Spleen (tissue), 11 donors: ENCODE results near the gene MED28. TPM values are rescaled to one million over a fixed set of nuclear protein-coding genes. Genes with fewer than 3 reads are reported as not detected.

Experiments used
- DNase-seq: peaks from one replicate; pipeline ENCODE4 v3.0.0-alpha.2; 2020
- H3K27ac ChIP-seq, 8 donors: fragments of 200-600 bp; sonication (generic) in 7 of 8; 1 replicate in 4 of 8; 2 replicates in 4 of 8; pipeline versions ENCODE4 v1.5.0 to v1.8.0; 2016 to 2021; ENCODE audit warnings: inconsistent platforms in 4 of 8, mild to moderate bottlenecking in 4 of 8, moderate library complexity in 1 of 8
- H3K27me3 ChIP-seq, 7 donors: fragments of 200-600 bp; sonication (generic) in 6 of 7; replicated peaks in 1 of 7; 1 replicate in 4 of 7; 2 replicates in 3 of 7; pipeline versions ENCODE4 v1.5.0 to v1.8.0; 2016 to 2021; ENCODE audit warnings: inconsistent platforms in 3 of 7, mild to moderate bottlenecking in 1 of 7
- H3K36me3 ChIP-seq, 6 donors: fragments of 200-600 bp; sonication (generic) in 5 of 6; 1 replicate in 4 of 6; 2 replicates in 2 of 6; pipeline versions ENCODE4 v1.5.0 to v1.8.0; 2016 to 2021; ENCODE audit warnings: inconsistent platforms in 2 of 6
- H3K4me1 ChIP-seq, 6 donors: fragments of 200-600 bp; sonication (generic) in 5 of 6; 1 replicate in 3 of 6; 2 replicates in 3 of 6; pipeline versions ENCODE4 v1.5.0 to v1.8.0; 2016 to 2021; ENCODE audit warnings: inconsistent platforms in 3 of 6
- H3K4me3 ChIP-seq, 8 donors: fragments of 200-600 bp; sonication (generic) in 7 of 8; 1 replicate in 4 of 8; 2 replicates in 4 of 8; pipeline versions ENCODE4 v1.5.0 to v1.8.0; 2016 to 2021; ENCODE audit warnings: inconsistent platforms in 4 of 8, mild to moderate bottlenecking in 4 of 8, moderate library complexity in 2 of 8
- H3K9me3 ChIP-seq, 8 donors: fragments of 200-600 bp; sonication (generic) in 7 of 8; 1 replicate in 4 of 8; 2 replicates in 4 of 8; pipeline versions ENCODE4 v1.5.0 to v1.8.0; 2016 to 2021; ENCODE audit warnings: inconsistent platforms in 4 of 8
- CTCF ChIP-seq, 11 experiments: fragments of 200-600 bp in 7 of 11; fragments of 450-650 bp in 4 of 11; sonication (generic) in 4 of 11; IDR thresholded peaks in 8 of 11; conservative IDR thresholded peaks in 3 of 11; 1 replicate in 7 of 11; 2 replicates in 4 of 11; pipeline versions ENCODE4 v1.4.0 to v1.8.0; 2016 to 2021; ENCODE audit warnings: antibody characterized with exemption in 11 of 11, inconsistent platforms in 4 of 11, mild to moderate bottlenecking in 1 of 11
- POLR2A ChIP-seq, 3 donors: fragments of 450-650 bp; IDR thresholded peaks; one replicate each; pipeline ENCODE4 v1.5.1; 2017; ENCODE audit warnings: antibody characterized with exemption in 3 of 3, mild to moderate bottlenecking in 1 of 3
- POLR2AphosphoS5 ChIP-seq, 3 donors: sonication (generic); formaldehyde crosslinking; IDR thresholded peaks; one replicate each; pipeline ENCODE4 v1.5.1; 2017; ENCODE audit warnings: antibody characterized with exemption in 3 of 3
- WGBS, 5 donors: extraction: QIAGEN DNeasy Blood & Tissue Kit in 3 of 5; methylation state at CpG; one replicate each; pipeline versions ENCODE4 v1.1.5 to v1.1.7; 2013 to 2018; 5-methylcytosine and 5-hydroxymethylcytosine counted together
- intact Hi-C: fragments of 100-400 bp; cut with DNase I; formaldehyde crosslinking; loops from one replicate; pipeline ENCODE4 v1.15.0; 2023; ENCODE audit warnings: low total_unique reads
- polyA plus RNA-seq, 3 donors: library from polyadenylated mRNA; stranded (reverse); fragments of 200-250 nt; gene quantifications; one replicate each; pipeline ENCODE4 v1.2.1, GENCODE V29; 2013
- total RNA-seq, 7 donors: library from RNA; depleted of rRNA in 3 of 7; stranded (reverse); fragments of >200 nt in 3 of 7; fragmentation: NEBNext Ultra II Directional in 4 of 7; extraction: Animal tissue kit (Norgen Biotek cat#: 25700) in 4 of 7; gene quantifications; one replicate each; pipeline versions ENCODE4 v1.1.0 to v1.2.1, GENCODE V29; 2016 to 2021
- donor health status: healthy with polysubstance abuse.
- donor health status: DM: no; HTN: no; CAD: no; lungs with moderate emphysema.
- donor health status: DM: no; HTN: no; CAD: no.
- donor health status: Bipolar disorder and iron deficiency.
- donor health status: healthy.
- donor health status: DM: no; HTN: no; CAD: no.
- donor health status: DM: yes; HTN: yes; CAD: no.

MED28 gene
- total and polyA plus RNA-seq, 10 donors = 8.9 to 62.5 (median 24.5) TPM

- Histone ChIP-seq H3K27ac (no peak overlapping the region), H3K4me3 (no peak overlapping the region), H3K27me3 (no peaks in the 10 kb centered on the region), H3K9me3 (no peaks in the 10 kb centered on the region), H3K36me3 (peaks cover 0 to 100% (median 93%) of the 10 kb centered on the region in 6 donors), H3K4me1 (no peaks in the 10 kb centered on the region)
- intact Hi-C loops = no loop called here
- no peak for DNase-seq
- 92 to 98% (median 96%) methylated on average over 4 of the region's 4 CpGs for WGBS, 5 donors
- no peak for TF ChIP-seq CTCF (IDR thresholded peaks at IDR 0.05 in 8 of 11, conservative IDR thresholded peaks at IDR 0.05 in 3 of 11)
- no peak for TF ChIP-seq POLR2A (IDR thresholded peaks at IDR 0.05)
- TF ChIP-seq POLR2AphosphoS5 (IDR thresholded peaks at IDR 0.05) = no peak
Measured at GRCh38 chr4:17630228-17630627, 15.8 kb downstream of the MED28 start.

GRCh38 chr4:17633600-17633999 lies 19.2 kb downstream of the MED28 start:
- Histone ChIP-seq H3K9me3 (no peaks in the 10 kb centered on the region), H3K27me3 (no peaks in the 10 kb centered on the region), H3K4me3 (no peak overlapping the region), H3K27ac (no peak overlapping the region), H3K4me1 (peaks cover 0 to 7% (median 3%) of the 10 kb centered on the region in 6 donors), H3K36me3 (peaks cover 0 to 91% (median 63%) of the 10 kb centered on the region in 6 donors)
- TF ChIP-seq CTCF (IDR thresholded peaks at IDR 0.05 in 8 of 11, conservative IDR thresholded peaks at IDR 0.05 in 3 of 11) = no peak
- TF ChIP-seq POLR2AphosphoS5 (IDR thresholded peaks at IDR 0.05) = no peak
- no peak for TF ChIP-seq POLR2A (IDR thresholded peaks at IDR 0.05)
- 96 to 99% (median 98%) methylated on average over 9 of the region's 9 CpGs for WGBS, 5 donors
- DNase-seq = no peak
- intact Hi-C loops = no loop called here

GRCh38 chr4:17635056-17635455 lies 20.6 kb downstream of the MED28 start:
- Histone ChIP-seq H3K9me3 (no peaks in the 10 kb centered on the region), H3K27me3 (no peaks in the 10 kb centered on the region), H3K36me3 (peaks cover 0 to 86% (median 50%) of the 10 kb centered on the region in 6 donors), H3K27ac (no peak overlapping the region), H3K4me1 (peaks cover 0 to 7% (median 3%) of the 10 kb centered on the region in 6 donors), H3K4me3 (no peak overlapping the region)
- no peak for TF ChIP-seq CTCF (IDR thresholded peaks at IDR 0.05 in 8 of 11, conservative IDR thresholded peaks at IDR 0.05 in 3 of 11)
- TF ChIP-seq POLR2AphosphoS5 (IDR thresholded peaks at IDR 0.05) = no peak
- TF ChIP-seq POLR2A (IDR thresholded peaks at IDR 0.05) = no peak
- 92 to 98% (median 94%) methylated on average over 4 of the region's 4 CpGs for WGBS, 5 donors
- intact Hi-C loops = no loop called here
- DNase-seq = no peak

DNA sequence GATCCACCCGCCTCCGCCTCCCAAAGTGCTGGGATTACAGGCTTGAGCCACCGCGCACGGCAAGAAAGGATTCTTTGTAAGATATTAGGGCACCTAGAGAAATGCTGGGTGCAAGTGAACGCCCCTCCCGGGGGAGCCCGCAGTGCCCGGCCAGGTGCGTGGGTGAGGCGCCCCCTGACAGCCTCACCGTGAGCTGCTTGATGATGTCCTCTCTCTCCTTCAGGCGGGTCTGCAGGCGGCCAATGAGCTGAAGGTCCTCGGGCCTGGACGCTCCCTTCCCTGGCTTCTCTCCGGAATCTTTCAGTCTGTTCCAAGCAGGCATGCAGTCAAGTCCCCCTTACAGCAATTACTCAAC lies 21.9 kb downstream of the MED28 start:
- peaks cover 0 to 74% (median 38%) of the 10 kb centered on the region in 6 donors for H3K36me3 ChIP-seq
- 87 to 94% (median 93%) methylated on average over 16 to 17 of the region's 17 CpGs for WGBS, 5 donors
- peaks cover 0 to 7% (median 3%) of the 10 kb centered on the region in 6 donors for H3K4me1 ChIP-seq
- no peaks in the 10 kb centered on the region for H3K9me3 ChIP-seq
- H3K4me3 ChIP-seq = no peak overlapping the region
- intact Hi-C loops = loop anchor here (2.0 kb wide), 1 partner anchor 88 kb away; no protein-coding TSS in a partner anchor
- no peaks in the 10 kb centered on the region for H3K27me3 ChIP-seq
- TF ChIP-seq POLR2AphosphoS5 (IDR thresholded peaks at IDR 0.05) (no peak), CTCF (IDR thresholded peaks at IDR 0.05 in 8 of 11, conservative IDR thresholded peaks at IDR 0.05 in 3 of 11) (no peak), POLR2A (IDR thresholded peaks at IDR 0.05) (no peak)
- DNase-seq = no peak
- no peak overlapping the region for H3K27ac ChIP-seq
